CD14-positive monocyte (primary cell): ENCODE measurements around the gene FHIT. TPM values are rescaled to one million over a fixed set of nuclear protein-coding genes. Genes with fewer than 3 reads are reported as not detected.

ENCODE experiments used
- DNase-seq, 3 donors: peaks; one replicate each; pipeline ENCODE4 v3.0.0-alpha.2; 2011 to 2022
- H2AFZ ChIP-seq: 2 replicates; pipeline ENCODE4 v1.6.0; 2012; ENCODE audit warnings: mild to moderate bottlenecking, low read depth, low read length, inconsistent platforms; ENCODE audit not compliant: insufficient read depth, poor library complexity, severe bottlenecking
- H3K27ac ChIP-seq, 2 donors: 1 replicate in 1 of 2; 2 replicates in 1 of 2; pipeline ENCODE4 v1.5.1; 2012 to 2013; ENCODE audit warnings: low read length in 2 of 2, control low read depth in 1 of 2, inconsistent platforms in 1 of 2, low read depth in 1 of 2, mild to moderate bottlenecking in 1 of 2
- H3K27me3 ChIP-seq, 2 donors: one replicate each; pipeline versions ENCODE4 v1.6.0 to v1.6.1; 2011 to 2013; ENCODE audit warnings: low read length in 2 of 2; ENCODE audit not compliant: control insufficient read depth in 2 of 2, insufficient read depth in 2 of 2
- H3K36me3 ChIP-seq, 2 donors: replicated peaks in 1 of 2; 1 replicate in 1 of 2; 2 replicates in 1 of 2; pipeline versions ENCODE4 v1.5.1 to v1.6.1; 2012 to 2013; ENCODE audit warnings: low read length in 2 of 2, control low read depth in 1 of 2, inconsistent platforms in 1 of 2, mild to moderate bottlenecking in 1 of 2; ENCODE audit not compliant: insufficient read depth in 2 of 2, control insufficient read depth in 1 of 2
- H3K4me1 ChIP-seq, 2 donors: 1 replicate in 1 of 2; 2 replicates in 1 of 2; pipeline versions ENCODE4 v1.5.1 to v1.6.1; 2012 to 2013; ENCODE audit warnings: low read length in 2 of 2, control low read depth in 1 of 2, inconsistent platforms in 1 of 2, mild to moderate bottlenecking in 1 of 2, moderate library complexity in 1 of 2; ENCODE audit not compliant: insufficient read depth in 2 of 2, control insufficient read depth in 1 of 2
- H3K4me2 ChIP-seq: replicated peaks from 2 replicates; pipeline ENCODE3; 2012; ENCODE audit warnings: low read length, moderate library complexity, mild to moderate bottlenecking; ENCODE audit not compliant: poor library complexity, severe bottlenecking; ENCODE audit errors: extremely low read depth
- H3K4me3 ChIP-seq, 3 experiments: fragments of 200-600 bp in 1 of 3; sonication (generic) in 1 of 3; replicated peaks in 1 of 3; 1 replicate in 2 of 3; 2 replicates in 1 of 3; pipeline ENCODE4 v1.5.1; 2011 to 2013; ENCODE audit warnings: low read length in 3 of 3, mild to moderate bottlenecking in 3 of 3, control low read depth in 2 of 3, low read depth in 2 of 3, inconsistent platforms in 1 of 3, moderate library complexity in 1 of 3
- H3K79me2 ChIP-seq: 2 replicates; pipeline ENCODE4 v1.6.0; 2012; ENCODE audit warnings: mild to moderate bottlenecking, control low read depth, inconsistent platforms, low read length, moderate library complexity; ENCODE audit not compliant: insufficient read depth
- H3K9ac ChIP-seq: 2 replicates; pipeline ENCODE4 v1.6.0; 2017; ENCODE audit warnings: low read length, mild to moderate bottlenecking; ENCODE audit not compliant: insufficient read depth, poor library complexity, severe bottlenecking
- H3K9me3 ChIP-seq, 2 donors: replicated peaks in 1 of 2; 1 replicate in 1 of 2; 2 replicates in 1 of 2; pipeline versions ENCODE4 v1.5.1 to v1.6.1; 2012 to 2013; ENCODE audit warnings: low read length in 2 of 2, control low read depth in 1 of 2; ENCODE audit not compliant: control insufficient read depth in 1 of 2, insufficient read depth in 1 of 2
- H4K20me1 ChIP-seq: 2 replicates; pipeline ENCODE4 v1.6.0; 2012; ENCODE audit warnings: mild to moderate bottlenecking, low read length, control low read depth, moderate library complexity; ENCODE audit not compliant: insufficient read depth
- H3K27ac Mint-ChIP-seq, 7 donors: one replicate each; pipeline ENCODE4 v1.8.0; 2020; ENCODE audit warnings: mild to moderate bottlenecking in 7 of 7, mixed read lengths in 7 of 7, moderate library complexity in 6 of 7, inconsistent platforms in 2 of 7
- H3K27me3 Mint-ChIP-seq, 3 donors: one replicate each; pipeline ENCODE4 v1.8.0; 2021 to 2022; ENCODE audit warnings: low read depth in 3 of 3, mild to moderate bottlenecking in 3 of 3, mixed read lengths in 3 of 3, moderate library complexity in 3 of 3, inconsistent platforms in 1 of 3
- H3K36me3 Mint-ChIP-seq, 2 donors: one replicate each; pipeline ENCODE4 v1.8.0; 2020; ENCODE audit warnings: mixed read lengths in 2 of 2, inconsistent platforms in 1 of 2, mild to moderate bottlenecking in 1 of 2
- H3K4me1 Mint-ChIP-seq: one replicate; pipeline ENCODE4 v1.8.0; 2020; ENCODE audit warnings: mild to moderate bottlenecking, mixed read lengths
- H3K4me3 Mint-ChIP-seq, 2 donors: one replicate each; pipeline ENCODE4 v1.8.0; 2020; ENCODE audit warnings: mild to moderate bottlenecking in 2 of 2, mixed read lengths in 2 of 2, moderate library complexity in 1 of 2
- H3K9me3 Mint-ChIP-seq, 7 donors: one replicate each; pipeline ENCODE4 v1.8.0; 2020 to 2022; ENCODE audit warnings: mixed read lengths in 7 of 7, mild to moderate bottlenecking in 6 of 7, moderate library complexity in 6 of 7, inconsistent platforms in 2 of 7
- CTCF ChIP-seq: fragments of 200-600 bp; IDR thresholded peaks from one replicate; pipeline ENCODE4 v1.8.0; 2022; ENCODE audit warnings: antibody characterized with exemption, mild to moderate bottlenecking
- WGBS: methylation state at CpG from one replicate; pipeline ENCODE4 v1.1.5; 2013; ENCODE audit warnings: missing lambda C conversion rate; ENCODE audit not compliant: insufficient coverage; 5-methylcytosine and 5-hydroxymethylcytosine counted together
- intact Hi-C, 2 donors: fragments of 100-400 bp; cut with micrococcal nuclease; formaldehyde crosslinking; loops; one replicate each; pipeline versions ENCODE4 v1.15.0 to v1.15.1; 2023
- polyA plus RNA-seq, 3 donors: library from polyadenylated mRNA; depleted of rRNA in 1 of 3; unstranded in 2 of 3; stranded (reverse) in 1 of 3; fragments of 300-500 nt in 2 of 3; fragments of >200 nt in 1 of 3; fragmentation: Illumina TruSeq in 2 of 3; gene quantifications; 1 replicate in 2 of 3; 2 replicates in 1 of 3; pipeline ENCODE4 v1.2.3, GENCODE V29; 2012 to 2021

FHIT gene
- polyA plus RNA-seq, 3 donors: 1.7 to 3.4 (median 3.2) TPM

- no peak overlapping the region for H2AFZ ChIP-seq
- H3K36me3 ChIP-seq: no peaks in the 10 kb centered on the region
- Mint-ChIP-seq H3K27me3 (peaks cover 0 to 2% (median 0%) of the 10 kb centered on the region in 3 donors), H3K4me3 (no peak overlapping the region), H3K9me3 (peaks cover 0 to 1% (median 0%) of the 10 kb centered on the region in 7 donors), H3K36me3 (peaks cover 0 to 2% of the 10 kb centered on the region in 2 donors), H3K4me1 (no peaks in the 10 kb centered on the region), H3K27ac (no peak overlapping the region)
- no peaks in the 10 kb centered on the region for H3K9me3 ChIP-seq
- intact Hi-C loops: no loop called here
- no peak overlapping the region for H3K27ac ChIP-seq
- H3K4me2 ChIP-seq: no peak overlapping the region
- no peak overlapping the region for H3K4me3 ChIP-seq
- DNase-seq: no peak
- H3K4me1 ChIP-seq: no peaks in the 10 kb centered on the region
- H4K20me1 ChIP-seq: no peaks in the 10 kb centered on the region
- TF ChIP-seq CTCF: no peak
- no peaks in the 10 kb centered on the region for H3K27me3 ChIP-seq
- no peak overlapping the region for H3K9ac ChIP-seq
- no peaks in the 10 kb centered on the region for H3K79me2 ChIP-seq
Measured at GRCh38 chr3:61231693-61232092, 19.6 kb downstream of the FHIT start.

GRCh38 chr3:61227799-61228198, 23.5 kb downstream of the FHIT start:
- no peaks in the 10 kb centered on the region for H3K4me1 ChIP-seq
- H3K27ac Mint-ChIP-seq: no peak overlapping the region
- H3K27me3 Mint-ChIP-seq: peaks cover 0 to 2% (median 0%) of the 10 kb centered on the region in 3 donors
- H3K9me3 Mint-ChIP-seq: peaks cover 0 to 3% (median 0%) of the 10 kb centered on the region in 7 donors
- H4K20me1 ChIP-seq: no peaks in the 10 kb centered on the region
- no peak overlapping the region for H3K4me2 ChIP-seq
- no peaks in the 10 kb centered on the region for H3K36me3 ChIP-seq
- WGBS: no CpG with 5 or more reads among the region's 2 CpGs
- no peak overlapping the region for H2AFZ ChIP-seq
- H3K36me3 Mint-ChIP-seq: peaks cover 0 to 2% of the 10 kb centered on the region in 2 donors
- no peak overlapping the region for H3K9ac ChIP-seq
- H3K4me1 Mint-ChIP-seq: no peaks in the 10 kb centered on the region
- H3K27ac ChIP-seq: no peak overlapping the region
- no peaks in the 10 kb centered on the region for H3K27me3 ChIP-seq
- no peak overlapping the region for H3K4me3 ChIP-seq
- no peak for TF ChIP-seq CTCF
- no peaks in the 10 kb centered on the region for H3K9me3 ChIP-seq
- no peak overlapping the region for H3K4me3 Mint-ChIP-seq
- H3K79me2 ChIP-seq: no peaks in the 10 kb centered on the region
- no peak for DNase-seq
- intact Hi-C loops: no loop called here
